AG04449 (cell line): ENCODE results near the gene MAP3K14.
A peak's percentile ranks its signal among the peaks of the same experiment; 100 is the strongest.

Experiments
- CTCF ChIA-PET: fragments of 350-600 bp; formaldehyde crosslinking; extraction: SDS; loops from one replicate; lab custom pipeline; 2021; ENCODE audit warnings: antibody characterized with exemption; lab: Yijun Ruan, JAX
- POLR2A ChIA-PET: fragments of 400-600, 350-600 bp; formaldehyde crosslinking; extraction: SDS; loops from one replicate; lab custom pipeline; 2020; ENCODE audit warnings: antibody characterized with exemption, inconsistent platforms; lab: Yijun Ruan, JAX
- DNase-seq: peaks from one replicate; pipeline ENCODE4 v3.0.0-alpha.2; 2010; ENCODE audit warnings: low read depth, low spot score
- H3K4me3 ChIP-seq: 2 replicates; pipeline ENCODE4 v1.5.1; 2011; ENCODE audit warnings: low read depth, mild to moderate bottlenecking, control low read depth, low read length
- CTCF ChIP-seq: IDR thresholded peaks from one replicate; pipeline ENCODE4 v1.5.1; 2011; ENCODE audit warnings: mild to moderate bottlenecking, moderate library complexity, low read length, control low read depth, inconsistent platforms; ENCODE audit not compliant: insufficient read depth; ENCODE audit errors: missing control alignments

Gene MAP3K14

GRCh38 chr17:45316434-45317110 is at the start of gene MAP3K14:
Gene MAP3K14 (minus strand): TSS chr17:45317020. CDS start chr17:45290745, 26,275 bp downstream.
- TF ChIP-seq CTCF, result peak; percentile 13
- ChIA-PET POLR2A (interaction anchor here (0.7 to 2.5 kb wide), 10 partner anchors 9 to 56 kb away, joined by 3 to 15 read pairs (median 4); no protein-coding TSS in a partner anchor), CTCF (interaction anchor here (0.6 to 5.7 kb wide), 21 partner anchors 12 to 181 kb away, joined by 3 to 32 read pairs (median 4); partner anchors contain the start of gene ACBD4)
- H3K4me3 ChIP-seq, result peak within 1 kb of the TSS; percentile 86
- DNase-seq, result no peak

GRCh38 chr17:45366049-45366448 is 49.2 kb upstream of the MAP3K14 start:
- H3K4me3 ChIP-seq, result no peak overlapping the region
- CTCF ChIA-PET, result interaction anchor here (1.2 to 3.1 kb wide), 4 partner anchors 19 to 147 kb away, joined by 4 to 14 read pairs (median 6); partner anchors contain the start of gene MAP3K14
- no peak for TF ChIP-seq CTCF
- POLR2A ChIA-PET, result interaction anchor here (1.2 kb wide), 1 partner anchor 21 kb away, joined by 3 read pairs; no protein-coding TSS in a partner anchor
- DNase-seq, result no peak

- no peak for DNase-seq
- no peak overlapping the region for H3K4me3 ChIP-seq
- TF ChIP-seq CTCF, result no peak
- ChIA-PET CTCF (interaction anchor here (0.9 to 3.1 kb wide), 6 partner anchors 18 to 52 kb away, joined by 3 to 14 read pairs (median 4); partner anchors contain the start of gene MAP3K14), POLR2A (no interaction called here)
These were observed 47.9 kb upstream of the MAP3K14 start for GRCh38 chr17:45364531-45365390.

- CTCF ChIA-PET, result interaction anchor here (1.3 kb wide), 1 partner anchor 9 kb away, joined by 4 read pairs; no protein-coding TSS in a partner anchor
- H3K4me3 ChIP-seq, result no peak overlapping the region
- POLR2A ChIA-PET, result no interaction called here
- no peak for TF ChIP-seq CTCF
- DNase-seq, result no peak
These were observed 46.7 kb upstream of the MAP3K14 start for GRCh38 chr17:45363498-45363897.

- POLR2A ChIA-PET, result no interaction called here
- CTCF ChIA-PET, result interaction anchor here (1.3 kb wide), 1 partner anchor 227 kb away, joined by 3 read pairs; the partner anchor contains the start of gene ACBD4
- DNase-seq, result no peak
- no peak overlapping the region for H3K4me3 ChIP-seq
- no peak for TF ChIP-seq CTCF
These were observed 45.2 kb upstream of the MAP3K14 start for GRCh38 chr17:45361976-45362375.

- no peak overlapping the region for H3K4me3 ChIP-seq
- DNase-seq, result no peak
- ChIA-PET CTCF (interaction anchor here (1.3 kb wide), 1 partner anchor 226 kb away, joined by 3 read pairs; the partner anchor contains the start of gene ACBD4), POLR2A (no interaction called here)
- no peak for TF ChIP-seq CTCF
These were observed 44.6 kb upstream of the MAP3K14 start for GRCh38 chr17:45361451-45361850.
